OCI-LY7 (cell line): Measurements from ENCODE around the gene TAS2R13. TPM values are rescaled to one million over a fixed set of nuclear protein-coding genes. Genes with fewer than 3 reads are reported as not detected.

Experiments used
- BruUV-seq: library from RNA; stranded (reverse); fragments of 400-500 nt; replicated peaks from 2 replicates; lab custom pipeline; 2021; lab: Mats Ljungman, UMichigan
- CTCF ChIA-PET: fragments of 300-600 bp; sonication (Branson Sonifier 250); formaldehyde crosslinking; loops from one replicate; lab custom pipeline; 2022; ENCODE audit warnings: antibody characterized with exemption; ENCODE audit not compliant: unreplicated experiment; lab: Charles Lee
- POLR2A ChIA-PET: fragments of 300-600 bp; sonication (Branson Sonifier 250); formaldehyde crosslinking; loops from one replicate; lab custom pipeline; 2022; ENCODE audit warnings: antibody characterized with exemption; lab: Charles Lee
- DNase-seq: peaks from one replicate; pipeline ENCODE4 v3.0.0-alpha.2; 2015; ENCODE audit warnings: low spot score
- H2AFZ ChIP-seq: fragments of 200-600 bp; sonication (generic), shearing (Covaris generic); 2 replicates; pipeline ENCODE4 v1.6.1; 2014; ENCODE audit warnings: mild to moderate bottlenecking, antibody characterized with exemption, low read length, moderate library complexity
- H3K27ac ChIP-seq: fragments of 200-600 bp; sonication (generic); 2 replicates; pipeline ENCODE4 v1.5.1; 2014; ENCODE audit warnings: mixed run types, low read depth, mild to moderate bottlenecking, moderate library complexity, low read length, inconsistent platforms; ENCODE audit not compliant: poor library complexity, severe bottlenecking
- H3K36me3 ChIP-seq: fragments of 200-600 bp; sonication (generic); 2 replicates; pipeline ENCODE4 v1.6.1; 2014; ENCODE audit warnings: mild to moderate bottlenecking, antibody characterized with exemption, low read length, moderate library complexity, mixed read lengths; ENCODE audit not compliant: insufficient read depth
- H3K4me1 ChIP-seq: fragments of 200-600 bp; sonication (generic); 2 replicates; pipeline ENCODE4 v1.5.1; 2014; ENCODE audit warnings: mild to moderate bottlenecking, low read length; ENCODE audit not compliant: insufficient read depth, poor library complexity, severe bottlenecking
- H3K4me2 ChIP-seq: fragments of 200-600 bp; sonication (generic); 2 replicates; pipeline ENCODE4 v1.6.1; 2014; ENCODE audit warnings: mild to moderate bottlenecking, low read length
- H3K4me3 ChIP-seq: fragments of 200-600 bp; sonication (generic); 2 replicates; pipeline ENCODE4 v1.5.1; 2014; ENCODE audit warnings: mild to moderate bottlenecking, low read depth, low read length; ENCODE audit not compliant: poor library complexity, severe bottlenecking
- H3K79me2 ChIP-seq: fragments of 200-600 bp; sonication (generic); 2 replicates; pipeline ENCODE4 v1.6.1; 2016; ENCODE audit warnings: low read depth, mild to moderate bottlenecking, low read length, moderate library complexity, mixed read lengths; ENCODE audit not compliant: insufficient read depth
- H3K9me2 ChIP-seq: fragments of 200-600 bp; sonication (generic); 2 replicates; pipeline ENCODE4 v1.6.1; 2016; ENCODE audit warnings: mild to moderate bottlenecking, low read length, mixed read lengths; ENCODE audit not compliant: insufficient read depth
- H3K9me3 ChIP-seq: fragments of 200-600 bp; sonication (generic); 2 replicates; pipeline ENCODE4 v1.6.1; 2014; ENCODE audit warnings: mild to moderate bottlenecking, mixed run types, low read length, mixed read lengths
- H4K20me1 ChIP-seq: fragments of 200-600 bp; sonication (generic); 2 replicates; pipeline ENCODE4 v1.6.1; 2014; ENCODE audit warnings: mild to moderate bottlenecking, antibody characterized with exemption, low read length, moderate library complexity, mixed read lengths; ENCODE audit not compliant: insufficient read depth
- EZH2phosphoT487 ChIP-seq: fragments of 200-600 bp; sonication (generic); IDR thresholded peaks from 2 replicates; pipeline ENCODE4 v1.6.1; 2018; ENCODE audit warnings: low read depth, borderline replicate concordance, mild to moderate bottlenecking, mixed run types, antibody characterized with exemption, low read length, moderate library complexity, mixed read lengths
- intact Hi-C: fragments of 100-400 bp; cut with micrococcal nuclease; formaldehyde crosslinking; loops from one replicate; pipeline ENCODE4 v1.10.0; 2022; ENCODE audit not compliant: unreplicated experiment
- total RNA-seq, 2 experiments: library from RNA; depleted of rRNA in 1 of 2; stranded (reverse); fragments of >200 nt in 1 of 2; shearing (Covaris generic) in 1 of 2; gene quantifications; 2 replicates each; pipeline ENCODE4 v1.2.3, GENCODE V29; 2014 to 2022
- TF ChIP-seq, protein P1 (sequence below): fragments of 200-600 bp; sonication (generic); conservative IDR thresholded peaks from 2 replicates; pipeline ENCODE4 v1.5.1; 2014; ENCODE audit warnings: mild to moderate bottlenecking, antibody characterized with exemption, low read length, moderate library complexity, mixed read lengths

The TAS2R13 gene
- total RNA-seq, 2 experiments from 2014 or later = 0.92 to 1.2 TPM

DNA sequence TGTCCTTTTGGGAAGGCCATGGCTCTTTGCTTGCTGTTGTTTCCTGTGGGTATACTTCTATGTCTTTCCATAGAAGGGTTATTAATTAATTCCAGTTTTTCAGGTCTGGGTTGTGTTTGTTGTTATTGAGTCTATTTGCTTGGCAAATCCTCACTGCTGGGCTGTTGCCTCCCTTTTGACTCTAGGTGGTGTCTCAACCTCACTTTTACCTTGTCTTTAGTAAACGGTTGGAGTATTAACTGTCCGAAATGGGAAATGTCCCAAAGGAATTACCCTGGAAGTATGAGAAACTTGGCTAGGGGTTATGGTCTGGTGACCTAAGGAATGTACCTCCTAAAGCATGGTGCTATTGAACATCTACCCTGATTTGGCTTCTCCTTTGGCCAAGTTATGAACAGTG is 42.0 kb downstream of the TAS2R13 start:
- BruUV-seq = no TSS peak
- ChIA-PET POLR2A (interaction anchor here (0.6 to 0.7 kb wide), 2 partner anchors 13 to 700 kb away, joined by 3 to 6 read pairs; no protein-coding TSS in a partner anchor), CTCF (no interaction called here)
- Histone ChIP-seq H3K79me2 (no peaks in the 10 kb centered on the region), H3K4me3 (no peak overlapping the region), H3K4me2 (no peak overlapping the region), H2AFZ (no peak overlapping the region), H3K9me2 (no peaks in the 10 kb centered on the region), H3K4me1 (no peaks in the 10 kb centered on the region), H3K9me3 (no peaks in the 10 kb centered on the region), H4K20me1 (no peaks in the 10 kb centered on the region), H3K36me3 (no peaks in the 10 kb centered on the region), H3K27ac (no peak overlapping the region)
- intact Hi-C loops = no loop called here
- no peak for DNase-seq
- TF ChIP-seq, protein P1, sequence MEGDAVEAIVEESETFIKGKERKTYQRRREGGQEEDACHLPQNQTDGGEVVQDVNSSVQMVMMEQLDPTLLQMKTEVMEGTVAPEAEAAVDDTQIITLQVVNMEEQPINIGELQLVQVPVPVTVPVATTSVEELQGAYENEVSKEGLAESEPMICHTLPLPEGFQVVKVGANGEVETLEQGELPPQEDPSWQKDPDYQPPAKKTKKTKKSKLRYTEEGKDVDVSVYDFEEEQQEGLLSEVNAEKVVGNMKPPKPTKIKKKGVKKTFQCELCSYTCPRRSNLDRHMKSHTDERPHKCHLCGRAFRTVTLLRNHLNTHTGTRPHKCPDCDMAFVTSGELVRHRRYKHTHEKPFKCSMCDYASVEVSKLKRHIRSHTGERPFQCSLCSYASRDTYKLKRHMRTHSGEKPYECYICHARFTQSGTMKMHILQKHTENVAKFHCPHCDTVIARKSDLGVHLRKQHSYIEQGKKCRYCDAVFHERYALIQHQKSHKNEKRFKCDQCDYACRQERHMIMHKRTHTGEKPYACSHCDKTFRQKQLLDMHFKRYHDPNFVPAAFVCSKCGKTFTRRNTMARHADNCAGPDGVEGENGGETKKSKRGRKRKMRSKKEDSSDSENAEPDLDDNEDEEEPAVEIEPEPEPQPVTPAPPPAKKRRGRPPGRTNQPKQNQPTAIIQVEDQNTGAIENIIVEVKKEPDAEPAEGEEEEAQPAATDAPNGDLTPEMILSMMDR = no peak
- no peak for TF ChIP-seq EZH2phosphoT487

DNA sequence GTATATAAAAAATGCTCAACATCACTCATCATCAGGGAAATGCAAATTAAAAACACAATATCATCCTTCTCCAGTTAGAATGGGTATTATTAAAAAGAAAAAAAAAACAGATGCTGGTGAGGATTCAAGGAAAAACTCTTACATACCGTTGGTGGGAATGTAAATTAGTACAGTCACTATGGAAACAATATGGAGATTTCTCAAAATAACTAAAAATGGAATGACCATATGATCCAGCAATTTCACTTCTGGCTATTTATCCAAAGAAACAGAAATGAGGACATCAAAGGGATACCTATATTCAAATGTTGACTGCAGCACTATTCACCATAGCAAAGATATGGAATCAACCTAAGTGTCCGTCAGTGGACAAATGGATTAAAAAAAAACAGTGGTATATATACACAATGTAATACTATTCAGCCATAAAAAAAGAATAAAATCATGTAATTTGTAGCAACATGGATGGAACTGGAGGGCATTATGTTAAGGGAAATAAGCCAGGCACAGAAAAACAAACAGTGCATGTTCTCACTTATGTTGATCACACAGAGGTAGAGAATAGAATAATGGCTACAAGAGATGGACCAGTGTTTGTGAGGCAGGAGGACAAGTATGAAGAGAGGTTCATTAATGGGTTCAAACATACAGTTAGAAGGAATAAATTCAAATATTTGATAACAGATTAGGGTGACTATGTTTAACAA is 45.7 kb downstream of the TAS2R13 start:
- H3K4me3 ChIP-seq = no peak overlapping the region
- H3K9me3 ChIP-seq = no peaks in the 10 kb centered on the region
- no peaks in the 10 kb centered on the region for H3K9me2 ChIP-seq
- intact Hi-C loops = no loop called here
- POLR2A ChIA-PET = no interaction called here
- H3K4me2 ChIP-seq = no peak overlapping the region
- no peaks in the 10 kb centered on the region for H3K79me2 ChIP-seq
- no peaks in the 10 kb centered on the region for H3K36me3 ChIP-seq
- H2AFZ ChIP-seq = no peak overlapping the region
- CTCF ChIA-PET = no interaction called here
- no peak for DNase-seq
- no peaks in the 10 kb centered on the region for H4K20me1 ChIP-seq
- TF ChIP-seq, protein P1 = no peak
- TF ChIP-seq EZH2phosphoT487 = no peak
- no peaks in the 10 kb centered on the region for H3K4me1 ChIP-seq
- H3K27ac ChIP-seq = no peak overlapping the region
- no TSS peak for BruUV-seq

DNA sequence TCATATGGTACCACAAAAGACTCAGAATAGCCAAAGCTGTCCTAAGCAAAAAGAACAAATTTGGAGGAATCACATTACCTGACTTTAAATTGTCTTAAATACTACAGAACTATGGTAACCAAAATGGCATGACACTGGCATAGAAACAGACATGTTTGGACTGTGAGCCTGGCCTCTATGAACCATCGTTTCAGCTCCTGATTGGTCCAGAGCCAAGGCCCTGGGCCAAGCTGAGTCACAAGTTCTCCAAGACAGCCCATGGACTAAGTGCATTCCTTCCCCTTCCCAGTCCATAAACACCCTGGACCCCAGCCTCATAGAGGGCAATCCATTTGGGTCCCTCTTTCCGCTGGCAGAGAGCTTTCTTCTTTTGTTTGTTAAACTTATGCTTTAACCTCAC is 48.0 kb downstream of the TAS2R13 start:
- no TSS peak for BruUV-seq
- intact Hi-C loops = no loop called here

More for the DNA sequence above, 48.0 kb downstream of the TAS2R13 start:
- H3K36me3 ChIP-seq = no peaks in the 10 kb centered on the region
- H3K4me2 ChIP-seq = no peak overlapping the region
- DNase-seq = no peak
- H3K9me2 ChIP-seq = no peaks in the 10 kb centered on the region
- no peaks in the 10 kb centered on the region for H3K9me3 ChIP-seq
- no peak overlapping the region for H3K27ac ChIP-seq
- CTCF ChIA-PET = no interaction called here
- no peak overlapping the region for H3K4me3 ChIP-seq
- no peaks in the 10 kb centered on the region for H3K4me1 ChIP-seq
- TF ChIP-seq, protein P1 = no peak
- no peak for TF ChIP-seq EZH2phosphoT487
- H2AFZ ChIP-seq = no peak overlapping the region
- no peaks in the 10 kb centered on the region for H3K79me2 ChIP-seq
- POLR2A ChIA-PET = no interaction called here
- H4K20me1 ChIP-seq = no peaks in the 10 kb centered on the region
